Neuronal stem cell (in vitro differentiated cells): ENCODE data around the gene RTN4RL2.

Experiments used
- DNase-seq: peaks from one replicate; pipeline ENCODE4 v3.0.0-alpha.2; 2013; ENCODE audit warnings: low spot score
- H2AFZ ChIP-seq: one replicate; pipeline ENCODE4 v1.6.1; 2013; ENCODE audit warnings: mild to moderate bottlenecking, low read length, inconsistent platforms
- H2AK5ac ChIP-seq: 2 replicates; pipeline ENCODE4 v1.6.1; 2013; ENCODE audit warnings: low read depth, mild to moderate bottlenecking, inconsistent platforms, low read length, moderate library complexity, mixed read lengths
- H2BK120ac ChIP-seq: 2 replicates; pipeline ENCODE4 v1.6.1; 2013; ENCODE audit warnings: low read depth, mild to moderate bottlenecking, inconsistent platforms, low read length, moderate library complexity, mixed read lengths
- H2BK12ac ChIP-seq: one replicate; pipeline ENCODE4 v1.6.1; 2013; ENCODE audit warnings: low read length, inconsistent platforms
- H2BK15ac ChIP-seq: 2 replicates; pipeline ENCODE4 v1.6.1; 2013; ENCODE audit warnings: mild to moderate bottlenecking, low read length, inconsistent platforms, mixed read lengths
- H2BK5ac ChIP-seq: one replicate; pipeline ENCODE4 v1.6.1; 2013; ENCODE audit warnings: inconsistent platforms, mild to moderate bottlenecking, low read length, moderate library complexity
- H3K14ac ChIP-seq: one replicate; pipeline ENCODE4 v1.6.1; 2013; ENCODE audit warnings: low read length, inconsistent platforms
- H3K18ac ChIP-seq: 2 replicates; pipeline ENCODE4 v1.6.1; 2013; ENCODE audit warnings: low read length, inconsistent platforms
- H3K23ac ChIP-seq: 2 replicates; pipeline ENCODE4 v1.6.1; 2013; ENCODE audit warnings: low read depth, mild to moderate bottlenecking, mixed read lengths, low read length, inconsistent platforms; ENCODE audit not compliant: poor library complexity
- H3K27ac ChIP-seq: replicated peaks from 3 replicates; pipeline ENCODE4 v1.5.1; 2013; ENCODE audit warnings: low read length, inconsistent platforms
- H3K27me3 ChIP-seq, 3 experiments: 2 replicates each; pipeline ENCODE4 v1.6.1; 2013; ENCODE audit warnings: low read length in 3 of 3, mild to moderate bottlenecking in 2 of 3, inconsistent platforms in 1 of 3, low read depth in 1 of 3, mixed read lengths in 1 of 3, moderate library complexity in 1 of 3; ENCODE audit not compliant: control insufficient read depth in 3 of 3, insufficient read depth in 3 of 3
- H3K36me3 ChIP-seq, 2 donors: replicated peaks in 1 of 2; 2 replicates each; pipeline ENCODE4 v1.6.1; 2013; ENCODE audit warnings: low read length in 2 of 2; ENCODE audit not compliant: control insufficient read depth in 2 of 2, insufficient read depth in 2 of 2
- H3K4ac ChIP-seq: 2 replicates; pipeline ENCODE4 v1.6.1; 2013; ENCODE audit warnings: inconsistent platforms, mild to moderate bottlenecking, low read length, moderate library complexity
- H3K4me1 ChIP-seq, 2 donors: 1 replicate in 1 of 2; 2 replicates in 1 of 2; pipeline ENCODE4 v1.6.1; 2013; ENCODE audit warnings: low read length in 2 of 2, low read depth in 1 of 2; ENCODE audit not compliant: control insufficient read depth in 2 of 2, insufficient read depth in 1 of 2
- H3K4me2 ChIP-seq: one replicate; pipeline ENCODE4 v1.6.1; 2013; ENCODE audit warnings: mild to moderate bottlenecking, low read length, inconsistent platforms; ENCODE audit not compliant: insufficient read depth, poor library complexity, severe bottlenecking
- H3K4me3 ChIP-seq, 2 donors: 2 replicates each; pipeline ENCODE4 v1.5.1; 2013; ENCODE audit warnings: low read length in 2 of 2, mild to moderate bottlenecking in 2 of 2, inconsistent platforms in 1 of 2, moderate library complexity in 1 of 2
- H3K79me1 ChIP-seq: one replicate; pipeline ENCODE4 v1.6.1; 2013; ENCODE audit warnings: low read depth, mild to moderate bottlenecking, inconsistent platforms, low read length, moderate library complexity
- H3K9ac ChIP-seq: one replicate; pipeline ENCODE4 v1.6.1; 2013; ENCODE audit warnings: mild to moderate bottlenecking, low read depth, low read length, inconsistent platforms; ENCODE audit not compliant: poor library complexity
- H3K9me3 ChIP-seq, 2 donors: replicated peaks in 1 of 2; 2 replicates each; pipeline versions ENCODE3 to v1.6.1; 2013; ENCODE audit warnings: low read length in 2 of 2, mild to moderate bottlenecking in 2 of 2, inconsistent platforms in 1 of 2, low read depth in 1 of 2, mixed read lengths in 1 of 2, moderate library complexity in 1 of 2; ENCODE audit not compliant: control insufficient read depth in 2 of 2, insufficient read depth in 1 of 2
- H4K8ac ChIP-seq: one replicate; pipeline ENCODE4 v1.6.1; 2013; ENCODE audit warnings: low read depth, mild to moderate bottlenecking, inconsistent platforms, low read length, moderate library complexity
- H4K91ac ChIP-seq: one replicate; pipeline ENCODE4 v1.6.1; 2013; ENCODE audit warnings: low read length, low read depth, mild to moderate bottlenecking, inconsistent platforms; ENCODE audit not compliant: poor library complexity
- WGBS, 2 donors: extraction: QIAGEN DNeasy Blood & Tissue Kit; methylation state at CpG; one replicate each; pipeline ENCODE4 v1.1.7; 2013; ENCODE audit warnings: missing lambda C conversion rate in 2 of 2, mixed read lengths in 1 of 2; ENCODE audit not compliant: insufficient read length in 2 of 2, insufficient replicate concordance in 1 of 2; ENCODE audit errors: extremely low coverage in 2 of 2; 5-methylcytosine and 5-hydroxymethylcytosine counted together

The RTN4RL2 gene

GRCh38 chr11:57487920-57488659, 27.8 kb downstream of the RTN4RL2 start:
- H3K23ac ChIP-seq: no peak overlapping the region
- H4K8ac ChIP-seq: no peak overlapping the region
- no peak overlapping the region for H4K91ac ChIP-seq
- H3K4me2 ChIP-seq: no peak overlapping the region
- H2AFZ ChIP-seq: peak overlapping the region; percentile 49
- no peaks in the 10 kb centered on the region for H3K9me3 ChIP-seq
- H3K27ac ChIP-seq: no peak overlapping the region
- no peak overlapping the region for H2BK120ac ChIP-seq
- H3K4ac ChIP-seq: no peak overlapping the region
- peaks cover 0 to 5% (median 0%) of the 10 kb centered on the region in 3 experiments for H3K27me3 ChIP-seq
- H2BK5ac ChIP-seq: no peak overlapping the region
- DNase-seq: no peak
- H2BK15ac ChIP-seq: no peak overlapping the region
- no peaks in the 10 kb centered on the region for H3K79me1 ChIP-seq
- no CpG with 5 or more reads among the region's 6 CpGs for WGBS, 2 donors
- no peaks in the 10 kb centered on the region for H3K36me3 ChIP-seq
- no peak overlapping the region for H3K4me3 ChIP-seq
- no peak overlapping the region for H3K14ac ChIP-seq
- peaks cover 7 to 18% of the 10 kb centered on the region in 2 donors for H3K4me1 ChIP-seq
- H2AK5ac ChIP-seq: no peak overlapping the region
- no peak overlapping the region for H3K18ac ChIP-seq
- H3K9ac ChIP-seq: no peak overlapping the region
- H2BK12ac ChIP-seq: no peak overlapping the region

- no peak overlapping the region for H2AFZ ChIP-seq
- no peak overlapping the region for H2BK120ac ChIP-seq
- H2BK12ac ChIP-seq: peak overlapping the region; percentile 48
- H3K9me3 ChIP-seq: no peaks in the 10 kb centered on the region
- H3K4me3 ChIP-seq: no peak overlapping the region
- H2BK15ac ChIP-seq: peak overlapping the region; percentile 33
- no peak overlapping the region for H3K9ac ChIP-seq
- no peaks in the 10 kb centered on the region for H3K36me3 ChIP-seq
- no peak overlapping the region for H3K18ac ChIP-seq
- no peak overlapping the region for H3K27ac ChIP-seq
- no peak overlapping the region for H4K8ac ChIP-seq
- DNase-seq: no peak
- no peak overlapping the region for H3K14ac ChIP-seq
- H3K4ac ChIP-seq: no peak overlapping the region
- peak overlapping the region; percentile 92 for H2AK5ac ChIP-seq
- peaks cover 5 to 12% of the 10 kb centered on the region in 2 donors for H3K4me1 ChIP-seq
- H4K91ac ChIP-seq: no peak overlapping the region
- H3K23ac ChIP-seq: peak overlapping the region; percentile 27
- H3K4me2 ChIP-seq: no peak overlapping the region
- H2BK5ac ChIP-seq: no peak overlapping the region
- H3K27me3 ChIP-seq: no peaks in the 10 kb centered on the region
- no peaks in the 10 kb centered on the region for H3K79me1 ChIP-seq
- WGBS, 2 donors: no CpG with 5 or more reads among the region's 9 CpGs
These were observed 30.3 kb downstream of the RTN4RL2 start for GRCh38 chr11:57490456-57491248.

GRCh38 chr11:57491371-57492061, 31.2 kb downstream of the RTN4RL2 start:
- WGBS, 2 donors: no CpG with 5 or more reads among the region's 11 CpGs
- Histone ChIP-seq H2BK12ac (no peak overlapping the region), H3K4me2 (no peak overlapping the region), H3K23ac (peak overlapping the region; percentile 27), H3K4me3 (no peak overlapping the region), H3K18ac (no peak overlapping the region), H2BK5ac (no peak overlapping the region), H3K27ac (no peak overlapping the region), H2AFZ (no peak overlapping the region), H2BK120ac (no peak overlapping the region), H3K14ac (no peak overlapping the region), H3K79me1 (no peaks in the 10 kb centered on the region), H3K4me1 (peaks cover 5 to 12% of the 10 kb centered on the region in 2 donors), H4K91ac (no peak overlapping the region), H3K4ac (no peak overlapping the region), H4K8ac (no peak overlapping the region), H3K9me3 (no peaks in the 10 kb centered on the region), H3K27me3 (no peaks in the 10 kb centered on the region), H3K36me3 (no peaks in the 10 kb centered on the region), H3K9ac (no peak overlapping the region), H2AK5ac (peak overlapping the region; percentile 92), H2BK15ac (peak overlapping the region; percentile 33)
- peak; percentile 43 for DNase-seq
